Adrenal gland (tissue), 19 donors: Measurements from ENCODE around the gene RPN1. TPM values are rescaled to one million over a fixed set of nuclear protein-coding genes. Genes with fewer than 3 reads are reported as not detected.

Source experiments
- DNase-seq, 7 donors: peaks; one replicate each; pipeline ENCODE4 v3.0.0-alpha.2; 2019 to 2020
- H3K27ac ChIP-seq, 5 donors: fragments of 200-600 bp; sonication (generic) in 4 of 5; 1 replicate in 3 of 5; 2 replicates in 2 of 5; pipeline versions ENCODE4 v1.5.1 to v1.8.0; 2016 to 2020; ENCODE audit warnings: mild to moderate bottlenecking in 1 of 5
- H3K27me3 ChIP-seq: fragments of 200-600 bp; 2 replicates; pipeline ENCODE4 v1.8.0; 2021
- H3K36me3 ChIP-seq, 2 donors: fragments of 200-600 bp; replicated peaks in 1 of 2; 1 replicate in 1 of 2; 2 replicates in 1 of 2; pipeline versions ENCODE4 v1.5.1 to v1.8.0; 2018 to 2022
- H3K4me1 ChIP-seq, 2 donors: fragments of 200-600 bp; replicated peaks in 1 of 2; 1 replicate in 1 of 2; 2 replicates in 1 of 2; pipeline versions ENCODE4 v1.5.1 to v1.8.0; 2018 to 2021
- H3K4me3 ChIP-seq, 4 donors: fragments of 200-600 bp; sonication (generic) in 3 of 4; one replicate each; pipeline ENCODE4 v1.5.1; 2016 to 2018
- H3K9me3 ChIP-seq, 3 donors: fragments of 200-600 bp; sonication (generic) in 1 of 3; replicated peaks in 1 of 3; 1 replicate in 2 of 3; 2 replicates in 1 of 3; pipeline versions ENCODE4 v1.5.1 to v1.8.0; 2016 to 2021
- POLR2A ChIP-seq, 2 donors: fragments of 450-650 bp; IDR thresholded peaks; one replicate each; pipeline ENCODE4 v1.6.1; 2017; ENCODE audit warnings: antibody characterized with exemption in 2 of 2, mild to moderate bottlenecking in 2 of 2, moderate library complexity in 1 of 2
- WGBS, 4 donors: extraction: QIAGEN DNeasy Blood & Tissue Kit in 2 of 4; methylation state at CpG; one replicate each; pipeline versions ENCODE4 v1.1.5 to v1.1.7; 2013 to 2017; 5-methylcytosine and 5-hydroxymethylcytosine counted together
- intact Hi-C, 2 donors: fragments of 100-400 bp; cut with DNase I; formaldehyde crosslinking; loops; one replicate each; pipeline versions ENCODE4 v1.14.1 to v1.15.0; 2022 to 2023
- long read RNA-seq, 10 donors: library from polyadenylated mRNA in 3 of 10; unstranded in 2 of 10; stranded (forward) in 1 of 10; transcript quantifications; one replicate each; pipeline ENCODE4 v2.0.0 and lab custom pipeline, GENCODE V29; 2021 to 2026
- polyA plus RNA-seq, 3 donors: library from polyadenylated mRNA; stranded (reverse); fragments of 200-250 nt in 2 of 3; fragments of 350-450 nt in 1 of 3; fragmentation: Illumina TruSeq in 1 of 3; extraction: RNeasy Lipid Tissue Mini Kit (QIAGEN cat#74804) in 1 of 3; gene quantifications; one replicate each; pipeline ENCODE4 v1.2.3, GENCODE V29; 2013 to 2014
- total RNA-seq, 9 donors: library from RNA; depleted of rRNA in 4 of 9; stranded (reverse); fragments of >200 nt in 4 of 9; fragments of 120-200 nt in 1 of 9; fragmentation: NEBNext Ultra II Directional in 1 of 9; extraction: Animal tissue kit (Norgen Biotek cat#: 25700) in 1 of 9; gene quantifications; one replicate each; pipeline versions ENCODE4 v1.1.0 to v1.2.4, GENCODE V29; 2013 to 2023
- TF ChIP-seq, protein P1 (sequence below), 6 experiments: fragments of 450-650 bp in 4 of 6; fragments of 200-600 bp in 2 of 6; sonication (generic) in 1 of 6; IDR thresholded peaks; 1 replicate in 5 of 6; 2 replicates in 1 of 6; pipeline versions ENCODE4 v1.5.1 to v1.8.0; 2016 to 2021; ENCODE audit warnings: antibody characterized with exemption in 6 of 6, mild to moderate bottlenecking in 2 of 6, moderate library complexity in 1 of 6
- donor health status: healthy with polysubstance abuse.
- donor health status: Bipolar disorder and iron deficiency.
- donor health status: DM: yes; HTN: yes; CAD: no.
- donor health status: DM: no; HTN: no; CAD: no.
- donor health status: DM: no; HTN: no; CAD: no.
- donor health status: DM: yes; HTN: yes; CAD: no.

Gene RPN1
- total RNA-seq (100 to 1,000 TPM; 136 to 299 (median 244) TPM), polyA plus RNA-seq (100 to 1,000 TPM in 1 of 3 donors, 10 to 100 TPM in 2; 35.9 to 280 (median 92.1) TPM)
- long read RNA-seq, donor 1, transcript RPN1-201 (10 exons, 2,314 nt) = major isoform, 59 of 90 reads
- long read RNA-seq, donor 1, partial matches to known transcripts = 30 of 90 reads
- long read RNA-seq, donor 1, other reads (novel, unspliced or antisense) = 0 of 90 reads
- long read RNA-seq, donor 2, transcript RPN1-201 (10 exons, 2,314 nt) = major isoform, 34 of 85 reads
- long read RNA-seq, donor 2, partial matches to known transcripts = 51 of 85 reads
- long read RNA-seq, donor 2, other reads (novel, unspliced or antisense) = 0 of 85 reads
- long read RNA-seq, donor 3, transcript RPN1-201 (10 exons, 2,314 nt) = major isoform, 31 of 36 reads
- long read RNA-seq, donor 3, partial matches to known transcripts = 5 of 36 reads
- long read RNA-seq, donor 3, other reads (novel, unspliced or antisense) = 0 of 36 reads
- long read RNA-seq, donor 4, transcript RPN1-201 (10 exons, 2,314 nt) = major isoform, 100 of 118 reads
- long read RNA-seq, donor 4, partial matches to known transcripts = 15 of 118 reads
- long read RNA-seq, donor 4, other reads (novel, unspliced or antisense) = 3 of 118 reads
- long read RNA-seq, donor 5, transcript RPN1-201 (10 exons, 2,314 nt) = major isoform, 267 of 300 reads
- long read RNA-seq, donor 5, partial matches to known transcripts = 29 of 300 reads
- long read RNA-seq, donor 5, other reads (novel, unspliced or antisense) = 4 of 300 reads
- long read RNA-seq, donor 6, transcript RPN1-201 (10 exons, 2,314 nt) = major isoform, 48 of 57 reads
- long read RNA-seq, donor 6, partial matches to known transcripts = 8 of 57 reads
- long read RNA-seq, donor 6, other reads (novel, unspliced or antisense) = 1 of 57 reads
- long read RNA-seq, donor 7, transcript RPN1-201 (10 exons, 2,314 nt) = major isoform, 22 of 75 reads
- long read RNA-seq, donor 7, partial matches to known transcripts = 51 of 75 reads
- long read RNA-seq, donor 7, other reads (novel, unspliced or antisense) = 0 of 75 reads
- long read RNA-seq, donor 8, transcript RPN1-201 (10 exons, 2,314 nt) = major isoform, 82 of 132 reads
- long read RNA-seq, donor 8, partial matches to known transcripts = 47 of 132 reads
- long read RNA-seq, donor 8, other reads (novel, unspliced or antisense) = 0 of 132 reads
- long read RNA-seq, donor 9, transcript RPN1-201 (10 exons, 2,314 nt) = major isoform, 27 of 34 reads
- long read RNA-seq, donor 9, partial matches to known transcripts = 6 of 34 reads
- long read RNA-seq, donor 9, other reads (novel, unspliced or antisense) = 0 of 34 reads
- long read RNA-seq, donor 10, transcript RPN1-201 (10 exons, 2,314 nt) = major isoform, 20 of 26 reads
- long read RNA-seq, donor 10, partial matches to known transcripts = 6 of 26 reads
- long read RNA-seq, donor 10, other reads (novel, unspliced or antisense) = 0 of 26 reads

DNA sequence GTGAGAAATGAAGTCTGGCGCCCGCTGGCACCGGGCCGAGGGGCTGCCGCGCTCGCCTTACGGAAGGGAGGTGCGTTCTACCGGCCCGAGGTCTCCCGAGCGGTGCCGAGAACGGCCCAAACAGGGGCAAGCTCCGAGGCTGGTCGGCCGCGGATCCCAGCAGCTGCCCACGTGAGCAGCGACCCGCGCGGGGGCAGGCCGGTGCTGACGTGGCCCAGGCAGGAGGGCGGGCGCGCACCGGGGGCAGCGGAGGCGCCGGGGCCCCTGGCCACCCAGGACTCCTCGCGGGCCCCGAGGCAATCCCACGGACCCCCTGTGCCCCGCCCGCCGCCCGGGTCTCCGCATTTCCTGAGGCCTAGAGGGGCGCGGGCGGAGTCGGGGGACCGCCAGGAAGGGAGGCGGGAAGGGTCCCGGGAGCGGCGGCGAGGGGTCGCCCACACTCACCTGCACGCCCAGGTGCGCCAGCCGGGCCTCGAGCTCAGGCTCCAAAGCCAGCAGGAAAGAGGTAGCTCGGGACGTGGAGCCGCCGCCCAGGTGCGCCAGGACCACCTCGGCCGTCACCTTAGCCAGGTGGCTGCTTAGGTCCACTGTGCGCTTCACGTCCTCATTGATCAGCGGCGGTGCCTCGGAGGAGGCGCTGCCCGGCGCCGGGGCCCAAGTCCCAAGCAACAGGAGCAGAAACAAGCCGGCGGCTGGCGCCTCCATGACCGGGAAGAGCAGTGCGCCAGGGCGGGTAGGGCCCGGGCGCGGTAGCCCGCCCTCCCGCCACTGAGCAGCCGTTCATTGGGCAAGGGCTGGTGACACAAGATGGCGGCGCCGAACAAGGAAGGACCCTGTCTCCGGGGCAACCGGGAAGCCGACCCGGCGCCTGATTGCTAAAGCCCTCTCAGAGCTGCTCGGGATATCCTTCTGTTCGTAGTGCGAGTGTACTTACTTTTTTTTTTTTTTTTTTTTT is at the start of gene RPN1:
TSS of gene RPN1 (minus strand) at position 723 of the 955 bp plus-strand sequence. CDS start at position 705, 18 bp downstream.
- peak within 1 kb of the TSS; percentile 59 to 99 (median 89) for H3K4me3 ChIP-seq
- H3K27me3 ChIP-seq = no peaks in the 10 kb centered on the region
- no peaks in the 10 kb centered on the region for H3K36me3 ChIP-seq
- TF ChIP-seq, protein P1, sequence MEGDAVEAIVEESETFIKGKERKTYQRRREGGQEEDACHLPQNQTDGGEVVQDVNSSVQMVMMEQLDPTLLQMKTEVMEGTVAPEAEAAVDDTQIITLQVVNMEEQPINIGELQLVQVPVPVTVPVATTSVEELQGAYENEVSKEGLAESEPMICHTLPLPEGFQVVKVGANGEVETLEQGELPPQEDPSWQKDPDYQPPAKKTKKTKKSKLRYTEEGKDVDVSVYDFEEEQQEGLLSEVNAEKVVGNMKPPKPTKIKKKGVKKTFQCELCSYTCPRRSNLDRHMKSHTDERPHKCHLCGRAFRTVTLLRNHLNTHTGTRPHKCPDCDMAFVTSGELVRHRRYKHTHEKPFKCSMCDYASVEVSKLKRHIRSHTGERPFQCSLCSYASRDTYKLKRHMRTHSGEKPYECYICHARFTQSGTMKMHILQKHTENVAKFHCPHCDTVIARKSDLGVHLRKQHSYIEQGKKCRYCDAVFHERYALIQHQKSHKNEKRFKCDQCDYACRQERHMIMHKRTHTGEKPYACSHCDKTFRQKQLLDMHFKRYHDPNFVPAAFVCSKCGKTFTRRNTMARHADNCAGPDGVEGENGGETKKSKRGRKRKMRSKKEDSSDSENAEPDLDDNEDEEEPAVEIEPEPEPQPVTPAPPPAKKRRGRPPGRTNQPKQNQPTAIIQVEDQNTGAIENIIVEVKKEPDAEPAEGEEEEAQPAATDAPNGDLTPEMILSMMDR (IDR thresholded peaks at IDR 0.05) = peak in 1 of 6 experiments; percentile 0
- TF ChIP-seq POLR2A (IDR thresholded peaks at IDR 0.05) = peak; percentile 83 to 92
- H3K27ac ChIP-seq = peak within 1 kb of the TSS; percentile 94 to 100 (median 98)
- DNase-seq = peak; percentile 94 to 99 (median 98)
- no peaks in the 10 kb centered on the region for H3K9me3 ChIP-seq
- 0 to 1% (median 1%) methylated on average over 21 to 96 of the region's 96 CpGs for WGBS, 4 donors
- intact Hi-C loops = no loop called here
- H3K4me1 ChIP-seq = peaks cover 6 to 29% of the 10 kb centered on the region in 2 donors

DNA sequence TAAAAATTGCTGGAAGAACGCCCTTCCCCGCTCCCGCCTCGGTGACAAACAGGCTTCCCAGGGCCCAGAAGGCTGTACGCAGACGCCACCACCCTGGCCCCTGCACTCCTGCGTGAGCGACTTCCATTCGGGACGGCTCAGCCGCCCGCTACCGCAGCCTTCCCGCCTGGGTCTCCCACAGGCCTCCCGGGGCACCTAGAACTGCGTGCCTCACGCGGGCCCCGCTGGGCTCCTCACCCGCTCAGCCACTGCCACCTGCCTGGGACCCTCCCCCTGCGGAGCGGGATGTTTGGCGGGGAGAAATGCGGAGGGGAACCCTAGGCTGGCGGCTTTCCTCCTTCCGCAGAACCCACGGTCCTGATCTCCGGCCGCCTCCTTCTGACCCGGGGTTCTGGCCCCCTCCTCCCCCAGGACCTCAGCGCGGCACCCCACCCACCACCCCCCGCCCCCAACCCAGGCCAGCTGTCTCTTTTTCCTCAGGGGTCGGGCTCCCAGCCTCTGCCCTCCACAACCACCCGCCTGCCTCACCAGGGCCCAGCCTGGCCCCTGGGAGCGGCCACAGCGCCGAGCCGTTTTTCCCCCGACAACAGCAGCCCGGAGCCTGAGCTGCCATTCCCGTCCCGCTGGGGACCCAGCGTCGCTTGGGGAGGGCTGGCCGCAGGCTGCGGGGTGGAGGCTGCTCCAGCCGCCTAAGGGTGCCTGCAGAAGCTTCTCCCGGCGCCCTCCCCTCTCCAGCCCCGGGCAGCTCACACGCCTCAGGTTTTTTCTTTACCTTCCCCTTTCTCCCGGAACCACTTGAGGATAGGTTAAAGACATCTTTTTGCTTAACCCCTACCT is 47.8 kb upstream of the RPN1 start:
- Histone ChIP-seq H3K27ac (peak overlapping the region in 4 of 5 donors; percentile 65 to 89 (median 88)), H3K4me3 (peak overlapping the region in 2 of 4 donors; percentile 65 to 84), H3K27me3 (no peaks in the 10 kb centered on the region), H3K9me3 (no peaks in the 10 kb centered on the region), H3K36me3 (no peaks in the 10 kb centered on the region), H3K4me1 (no peaks in the 10 kb centered on the region)
- TF ChIP-seq, protein P1 (IDR thresholded peaks at IDR 0.05) = no peak
- TF ChIP-seq POLR2A (IDR thresholded peaks at IDR 0.05) = peak; percentile 26 to 53
- DNase-seq = peak; percentile 53 to 68 (median 60)
- 0 to 2% (median 1%) methylated on average over 12 to 53 of the region's 53 CpGs for WGBS, 4 donors
- intact Hi-C loops = no loop called here

DNA sequence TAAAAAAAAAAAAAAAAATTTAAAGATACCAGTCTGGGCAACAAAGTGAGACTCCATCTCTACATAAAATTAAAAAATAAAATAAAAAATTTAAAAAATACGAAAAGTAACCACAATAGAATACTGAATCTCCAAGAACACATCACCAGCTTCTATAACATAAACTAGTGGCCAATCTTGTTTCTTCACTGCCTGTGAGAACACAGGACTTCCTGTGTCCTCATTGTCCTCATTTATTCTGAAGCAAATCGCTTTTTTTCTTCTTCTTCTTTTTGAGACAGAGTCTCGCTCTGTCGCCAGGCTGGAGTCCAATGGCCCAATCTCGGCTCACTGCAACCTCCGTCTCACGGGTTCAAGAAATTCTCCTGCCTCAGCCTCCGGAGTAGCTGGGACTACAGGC is 46.7 kb upstream of the RPN1 start:
- H3K27me3 ChIP-seq = no peaks in the 10 kb centered on the region
- intact Hi-C loops = no loop called here
- WGBS, 4 donors = 81 to 91% (median 86%) methylated on average over 8 of the region's 8 CpGs
- H3K36me3 ChIP-seq = no peaks in the 10 kb centered on the region
- H3K9me3 ChIP-seq = no peaks in the 10 kb centered on the region
- no peak overlapping the region for H3K27ac ChIP-seq
- H3K4me3 ChIP-seq = no peak overlapping the region
- TF ChIP-seq, protein P1 (IDR thresholded peaks at IDR 0.05) = no peak
- no peak for TF ChIP-seq POLR2A (IDR thresholded peaks at IDR 0.05)
- no peak for DNase-seq
- no peaks in the 10 kb centered on the region for H3K4me1 ChIP-seq
